NCI-H1436 (cell line): Measurements from ENCODE around the gene CYP3A7.
"Not testable (repeated sequence)": the region's sequence is repeated elsewhere in the genome, so short reads cannot be mapped to it uniquely, and the experiment has no call there.

ENCODE experiments used
- DNase-seq: peaks from one replicate; lab custom pipeline; 2025; lab: John Stamatoyannopoulos, UW

Gene CYP3A7

DNA sequence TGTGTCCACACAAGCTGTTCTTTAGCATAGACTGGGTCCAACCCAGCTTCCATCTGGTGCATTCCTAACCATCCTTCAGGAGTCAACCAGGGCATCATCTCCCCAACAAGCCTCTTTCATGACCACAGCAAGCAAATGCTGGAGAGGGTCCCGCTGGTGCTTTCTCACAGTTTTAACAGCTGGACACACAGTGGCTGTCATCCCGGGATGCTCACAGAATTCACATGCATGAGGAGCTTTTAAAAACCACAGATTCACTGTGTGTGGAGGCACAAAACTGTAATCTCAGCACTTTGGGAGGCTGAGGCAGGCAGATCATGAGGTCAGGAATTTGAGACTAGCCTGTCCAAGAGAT lies 6.4 kb upstream of the CYP3A7 start:
- DNase-seq = no peak

DNA sequence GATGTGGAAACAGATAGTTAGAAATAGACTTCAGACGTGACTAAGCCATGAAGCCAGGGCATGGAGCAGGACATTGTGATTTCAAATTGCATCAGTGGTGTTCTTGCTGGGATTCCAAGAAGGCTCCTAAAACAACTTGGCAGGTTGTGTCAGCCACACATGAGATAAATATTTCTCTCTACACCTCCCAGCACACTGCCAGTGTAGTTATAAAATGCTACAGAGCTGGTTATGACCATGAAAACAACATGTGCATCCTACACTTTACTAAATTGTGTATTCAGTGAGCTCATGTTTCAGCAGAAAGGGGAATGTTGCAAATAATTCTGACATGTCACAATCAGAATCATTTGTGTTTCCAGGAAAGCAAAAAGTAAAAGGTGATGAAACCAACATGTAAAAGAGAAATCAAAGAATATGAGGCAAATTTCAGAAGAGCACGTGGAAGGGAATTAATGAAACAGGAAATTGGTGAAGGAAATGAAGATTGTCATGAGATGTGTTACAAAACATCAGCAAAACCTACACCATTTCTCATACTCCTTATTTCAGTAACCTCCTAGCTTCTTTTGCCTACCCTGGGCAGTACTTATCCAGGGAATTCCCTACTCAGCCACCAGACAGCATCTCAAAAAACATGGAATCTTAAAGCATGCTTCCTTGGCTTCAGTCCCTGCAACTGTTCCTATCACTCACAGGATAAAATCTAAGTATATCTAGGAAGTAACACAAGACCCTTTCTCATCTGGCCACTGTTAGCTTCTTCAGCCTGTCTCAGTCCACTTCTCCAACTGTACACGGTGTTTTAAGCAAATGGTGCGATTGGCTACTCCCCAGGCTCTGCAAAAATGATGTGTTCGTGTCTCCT lies 5.8 kb upstream of the CYP3A7 start:
- no peak for DNase-seq

DNA sequence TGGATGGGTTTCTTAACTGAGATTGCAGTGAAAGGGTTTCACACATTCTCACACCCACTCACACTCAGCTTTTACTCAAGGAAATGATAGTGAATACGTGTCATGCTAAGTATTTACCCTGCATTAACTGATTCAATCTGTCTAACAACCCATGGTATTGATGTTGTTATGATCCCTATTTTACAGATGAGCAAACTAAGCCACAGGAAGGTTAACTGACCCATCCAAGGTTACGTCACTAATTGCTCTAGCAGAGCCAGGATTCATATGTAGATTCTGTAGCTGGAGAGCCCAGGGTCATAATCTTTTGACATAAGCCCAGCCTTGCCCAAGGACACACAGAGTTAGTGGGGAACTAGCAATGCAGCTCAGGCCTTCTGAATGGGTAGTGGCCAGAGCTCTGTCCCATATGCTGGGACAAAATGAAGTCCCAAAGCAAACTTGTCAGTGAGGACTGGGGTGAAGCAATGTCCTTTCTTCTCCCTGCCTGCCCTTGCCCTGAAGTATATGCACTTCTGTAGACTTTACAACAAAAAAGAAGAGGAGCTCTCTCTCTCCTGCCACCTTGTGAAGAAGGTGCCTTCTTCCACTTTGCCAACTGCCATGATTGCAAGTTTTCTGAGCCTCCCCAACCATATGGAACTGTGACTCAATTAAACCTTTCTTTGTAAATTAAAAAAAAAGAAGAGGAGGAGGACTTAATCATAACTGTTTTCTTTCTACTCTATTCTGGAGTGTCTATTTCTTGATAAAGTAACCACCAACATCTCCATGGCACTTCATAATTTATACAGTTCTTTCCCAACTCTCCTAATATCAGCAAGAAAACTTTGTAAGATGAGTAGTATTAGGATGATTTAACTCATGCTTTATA lies 4.9 kb upstream of the CYP3A7 start:
- no peak for DNase-seq

DNA sequence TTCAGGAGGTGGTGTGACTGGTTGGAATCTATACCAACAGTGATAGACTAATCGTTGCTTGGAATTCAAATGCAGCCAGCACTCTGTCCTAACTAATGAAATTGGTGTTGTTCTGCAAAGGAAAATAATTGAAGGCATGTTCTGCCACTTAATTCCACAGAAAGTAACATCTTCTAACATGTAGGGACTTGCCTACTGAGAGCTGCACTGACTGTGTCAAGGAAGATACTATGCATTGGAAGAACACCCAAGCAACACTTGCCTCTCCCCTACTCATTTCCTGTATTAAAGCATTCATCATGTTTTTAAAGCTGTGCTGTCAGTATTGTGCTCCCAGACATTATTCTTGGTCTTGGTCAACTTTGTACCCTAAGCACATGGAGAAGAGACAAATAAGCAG lies 2.7 kb upstream of the CYP3A7 start:
- no peak for DNase-seq

DNA sequence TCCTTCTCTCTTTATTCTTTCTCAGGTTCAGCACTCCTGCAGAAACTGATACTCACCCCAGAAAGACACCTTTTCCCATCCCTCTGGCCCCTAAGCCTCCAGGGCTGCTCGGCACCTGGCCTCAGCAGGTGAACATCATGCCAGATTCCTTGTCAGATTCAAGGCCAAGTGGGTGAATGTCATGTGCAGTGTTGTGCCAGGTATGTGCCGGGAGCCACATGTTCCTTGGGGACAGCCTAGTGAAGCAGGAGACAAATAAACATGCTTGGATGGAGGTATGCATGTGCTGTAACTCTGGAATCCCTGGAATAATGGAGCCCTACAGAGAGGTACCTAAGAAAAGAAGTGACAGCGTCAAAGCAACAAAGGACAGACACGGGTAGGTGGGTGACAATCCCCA lies 1.7 kb upstream of the CYP3A7 start:
- DNase-seq = not testable (repeated sequence)

DNA sequence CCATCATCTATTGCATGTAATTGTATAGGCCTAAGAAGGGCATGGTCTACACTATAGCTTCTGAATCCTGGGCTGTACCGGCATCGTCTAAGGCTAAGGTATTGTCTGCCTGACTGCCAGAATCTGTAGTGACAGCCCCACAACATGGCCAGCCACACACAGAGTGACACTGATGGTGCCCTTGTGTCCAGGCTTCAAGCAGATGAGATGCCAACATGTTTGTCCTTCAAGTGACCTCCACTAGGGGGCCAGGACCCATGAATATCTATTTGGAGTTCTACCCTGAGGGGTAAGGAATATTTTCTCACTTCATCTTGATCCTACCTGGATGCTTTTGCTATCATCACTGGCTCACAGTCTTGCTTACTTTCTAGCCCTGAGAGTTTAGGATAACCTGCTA lies 1.5 kb downstream of the CYP3A7 start:
- no peak for DNase-seq

DNA sequence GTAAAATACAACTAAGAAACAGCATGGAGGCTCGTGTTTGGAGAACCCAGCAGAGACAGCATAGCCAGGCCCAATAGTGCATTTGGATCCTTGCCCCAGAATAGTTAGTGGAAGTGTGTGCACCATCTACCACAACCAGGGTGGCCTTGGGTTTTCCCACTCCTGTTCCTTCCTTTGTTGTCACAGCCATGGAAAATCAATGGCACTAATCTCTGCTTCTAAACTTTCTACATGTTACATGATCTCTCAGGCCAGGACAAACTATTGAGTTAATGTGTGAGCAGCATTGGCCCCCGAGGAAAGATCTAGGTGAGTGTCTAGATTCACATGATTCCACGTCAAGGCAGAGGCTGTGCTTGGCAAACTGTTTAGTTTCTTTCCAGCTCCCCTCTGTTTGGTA lies 2.0 kb downstream of the CYP3A7 start:
- DNase-seq = no peak

DNA sequence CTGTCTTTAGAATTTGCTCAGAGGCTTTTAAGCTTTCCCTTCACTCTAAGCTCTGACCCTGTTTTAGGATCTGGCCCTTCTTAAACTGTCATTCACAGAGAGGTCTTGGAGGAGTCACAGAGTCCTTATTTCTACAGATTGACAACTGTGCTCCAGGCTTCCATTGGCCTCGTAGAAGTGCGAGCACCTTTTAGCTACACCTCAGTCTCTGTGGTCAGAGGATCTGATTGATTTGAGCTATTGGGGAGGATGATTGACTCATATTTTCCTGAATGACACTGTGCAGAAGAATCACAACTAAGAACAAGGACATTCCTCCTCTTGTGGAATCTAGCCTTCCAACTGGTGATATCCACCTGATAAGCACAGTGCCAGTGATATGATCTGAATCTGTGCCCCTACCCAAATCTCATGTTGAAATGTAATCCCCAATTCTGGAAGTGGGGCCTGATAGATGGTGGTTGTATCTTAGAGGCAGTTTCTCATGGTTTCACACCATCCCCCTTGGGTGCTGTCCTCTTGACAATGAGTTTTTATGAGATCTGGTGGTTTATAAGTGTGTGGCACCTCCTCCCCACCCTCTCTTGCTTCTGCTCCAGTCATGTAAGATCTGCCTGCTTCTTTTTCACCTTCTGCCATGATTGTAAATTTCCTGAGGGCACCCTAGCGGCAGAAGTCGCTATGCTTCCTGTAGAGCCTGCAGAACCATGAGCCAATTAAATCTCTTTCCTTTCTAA lies 3.2 kb downstream of the CYP3A7 start:
- no peak for DNase-seq

DNA sequence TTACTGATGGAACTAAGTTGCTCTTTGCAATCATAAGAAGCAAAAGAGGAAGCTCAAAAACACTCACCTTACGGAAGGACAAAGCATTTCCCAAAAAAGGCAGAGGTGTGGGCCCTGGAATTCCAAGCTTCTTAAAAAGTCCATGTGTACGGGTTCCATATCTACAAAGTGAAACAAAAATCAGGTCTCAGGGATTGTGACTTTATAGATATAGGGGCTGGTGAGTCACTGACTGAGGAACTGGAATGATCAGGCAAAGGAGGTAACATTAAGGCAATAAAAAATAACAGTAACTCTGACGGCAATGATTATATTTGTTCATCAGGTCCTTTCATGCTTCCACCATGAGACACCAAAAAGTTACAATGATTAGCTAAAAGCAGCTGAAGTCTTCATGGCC lies 4.0 kb downstream of the CYP3A7 start:
- DNase-seq = no peak

DNA sequence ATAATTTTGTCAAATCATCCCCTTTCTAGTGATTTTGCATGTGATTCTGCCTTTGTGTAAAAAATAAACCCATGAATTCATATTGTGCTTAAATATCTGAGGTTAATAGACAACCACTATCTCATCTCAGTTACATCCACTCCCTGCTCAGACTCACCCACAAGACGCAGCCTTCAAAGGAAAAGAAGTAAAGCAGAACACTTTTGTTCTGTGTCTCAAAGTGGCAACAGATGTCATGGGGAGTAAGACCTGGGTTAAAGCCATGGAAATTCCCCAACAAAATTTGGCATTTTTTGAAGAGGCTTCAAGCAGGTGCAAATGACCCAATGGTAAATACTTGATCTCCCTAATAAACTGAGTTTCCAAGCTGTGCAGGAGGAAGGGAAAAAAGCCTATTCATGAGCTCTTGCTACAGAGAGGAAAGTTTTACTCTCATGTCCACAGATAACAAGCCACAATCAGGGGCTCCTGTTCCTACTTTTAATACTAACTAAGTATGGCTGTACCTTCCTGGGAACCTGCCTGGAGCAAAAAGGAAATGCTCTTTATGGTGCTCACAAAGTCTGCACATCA lies 4.7 kb downstream of the CYP3A7 start:
- DNase-seq = no peak

DNA sequence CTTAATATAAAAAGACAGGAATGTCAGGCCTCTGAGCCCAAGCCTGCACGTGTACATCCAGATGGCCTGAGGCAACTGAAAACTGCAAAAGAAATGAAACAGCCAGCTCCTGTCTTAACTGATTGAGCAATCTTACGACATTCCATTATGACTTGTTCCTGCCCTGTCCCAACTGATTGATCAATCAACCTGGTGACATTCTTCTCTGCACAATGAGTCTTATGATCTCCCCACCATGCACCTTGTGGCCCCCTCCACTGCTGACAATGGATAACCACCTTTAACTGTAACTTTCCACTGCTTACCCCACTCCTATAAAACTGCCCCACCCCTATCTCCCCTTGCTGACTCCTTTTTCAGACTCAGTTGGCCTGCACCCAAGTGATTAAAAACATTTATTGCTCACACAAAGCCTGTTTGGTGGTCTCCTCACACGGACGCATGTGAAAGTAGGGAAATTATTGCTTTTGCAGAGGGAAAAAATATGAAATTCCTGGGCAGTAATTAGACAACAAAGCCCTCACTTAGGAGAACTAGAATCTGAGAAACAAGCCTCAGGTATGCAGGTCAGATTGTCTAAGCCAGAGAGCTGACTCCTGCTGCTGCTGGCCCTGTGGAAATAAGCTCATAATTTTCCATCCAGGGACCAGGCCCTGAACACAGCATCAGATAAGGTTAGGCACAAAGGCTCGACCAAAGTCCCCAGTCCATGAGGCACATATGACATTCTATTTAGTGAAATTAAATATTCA lies 5.3 kb downstream of the CYP3A7 start:
- DNase-seq = no peak

DNA sequence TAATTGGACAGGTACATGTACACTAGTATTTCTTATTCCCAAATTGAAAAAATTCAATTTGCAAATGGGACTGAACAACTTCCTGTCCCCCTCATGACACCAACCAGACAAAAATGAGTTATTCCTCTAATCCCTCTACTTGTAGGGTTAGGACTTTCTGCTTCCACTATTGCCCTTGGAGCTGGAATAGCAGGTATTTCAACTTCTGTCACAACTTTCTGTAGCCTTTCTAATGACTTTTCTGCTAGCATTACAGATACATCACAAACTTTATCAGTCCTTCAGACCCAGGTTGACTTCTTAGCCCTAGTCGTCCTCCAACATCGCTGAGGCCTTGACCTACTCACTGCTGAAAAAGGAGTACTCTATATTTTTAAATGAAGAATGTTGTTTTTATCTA lies 6.4 kb downstream of the CYP3A7 start:
- DNase-seq = no peak

DNA sequence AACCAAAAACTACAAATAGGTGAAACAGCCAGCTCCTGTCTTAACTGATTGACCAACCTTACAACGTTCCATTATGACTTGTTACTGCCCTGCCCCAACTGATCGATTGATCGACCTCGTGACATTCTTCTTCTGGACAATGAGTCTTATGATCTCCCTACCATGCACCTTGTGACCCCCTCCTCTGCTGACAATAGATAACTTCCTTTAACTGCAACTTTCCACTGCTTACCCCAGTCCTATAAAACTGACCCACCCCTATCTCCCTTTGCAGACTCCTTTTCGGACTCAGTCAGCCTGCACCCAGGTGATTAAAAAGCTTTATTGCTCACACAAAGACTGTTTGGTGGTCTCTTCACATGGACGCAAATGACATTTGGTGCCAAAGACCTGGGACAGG lies 11.8 kb downstream of the CYP3A7 start:
- DNase-seq = not testable (repeated sequence)

DNA sequence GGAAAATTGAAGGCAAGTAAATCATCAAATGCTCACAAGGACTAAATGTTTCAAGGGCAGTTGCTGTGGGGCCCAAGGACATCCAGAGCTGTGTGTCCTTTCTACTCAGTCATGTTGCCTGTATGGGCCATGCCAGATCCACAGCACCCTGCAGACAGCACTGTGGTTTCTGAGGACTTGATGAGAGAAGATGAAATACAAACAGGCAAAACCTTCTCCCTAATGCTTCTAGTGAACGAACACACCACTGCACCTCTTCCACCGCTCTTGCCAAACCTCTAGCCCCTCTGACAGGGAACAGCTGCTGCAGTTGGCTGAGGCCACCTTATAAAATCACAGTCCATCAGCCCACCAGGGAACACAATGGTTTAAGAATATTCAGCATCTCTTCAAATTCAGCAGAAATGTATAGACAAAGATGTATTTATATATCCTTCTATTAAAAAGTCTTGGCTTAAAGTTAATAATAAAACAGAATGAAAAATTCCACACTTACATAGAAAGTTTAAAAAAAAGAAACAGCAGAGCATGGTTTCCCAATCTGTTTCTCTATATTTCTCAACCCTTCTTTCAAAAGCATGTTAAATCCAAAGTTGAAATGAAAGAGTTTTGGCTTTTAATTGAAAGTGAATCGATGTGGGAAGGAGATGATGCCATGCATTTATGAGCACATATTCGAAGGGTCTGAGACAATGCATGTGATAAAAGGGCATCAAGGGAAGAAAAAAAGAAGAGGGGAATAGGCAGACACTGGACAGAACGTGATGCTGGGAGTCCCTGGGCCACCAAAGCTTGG lies 14.0 kb downstream of the CYP3A7 start:
- DNase-seq = no peak

DNA sequence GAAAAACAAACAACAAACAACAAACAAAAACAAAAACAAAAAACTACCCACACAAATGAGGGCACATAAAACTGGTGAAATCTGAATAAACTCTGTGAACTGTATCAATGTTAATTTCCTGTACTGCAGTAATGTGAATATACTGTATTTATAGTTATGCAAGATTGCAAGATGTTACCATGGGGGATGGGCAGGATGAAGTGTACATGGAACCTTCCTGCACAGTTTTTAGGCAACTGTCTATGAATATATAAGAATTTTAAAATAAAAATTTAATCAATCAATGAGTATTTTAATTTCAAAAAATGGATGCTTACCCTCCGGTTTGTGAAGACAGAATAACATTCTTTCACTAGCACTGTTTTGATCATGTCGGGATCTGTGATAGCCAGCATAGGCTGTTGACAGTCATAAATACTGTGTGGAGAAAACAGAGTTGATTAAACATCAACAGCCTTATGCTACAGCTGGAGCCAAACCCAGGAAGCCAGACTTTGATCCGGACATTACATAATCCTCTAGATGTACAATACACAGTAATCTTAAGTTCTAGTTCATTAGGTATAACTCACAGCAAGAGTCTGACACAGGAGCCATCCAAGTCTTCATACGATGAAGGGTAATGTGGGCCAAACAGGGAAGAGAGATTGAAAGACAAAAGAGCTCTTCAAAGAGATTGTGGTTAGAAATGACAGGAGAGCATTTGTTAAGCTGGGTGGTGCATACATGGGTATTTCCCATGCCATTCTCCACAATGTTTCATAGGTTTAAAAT lies 14.8 kb downstream of the CYP3A7 start:
- no peak for DNase-seq

DNA sequence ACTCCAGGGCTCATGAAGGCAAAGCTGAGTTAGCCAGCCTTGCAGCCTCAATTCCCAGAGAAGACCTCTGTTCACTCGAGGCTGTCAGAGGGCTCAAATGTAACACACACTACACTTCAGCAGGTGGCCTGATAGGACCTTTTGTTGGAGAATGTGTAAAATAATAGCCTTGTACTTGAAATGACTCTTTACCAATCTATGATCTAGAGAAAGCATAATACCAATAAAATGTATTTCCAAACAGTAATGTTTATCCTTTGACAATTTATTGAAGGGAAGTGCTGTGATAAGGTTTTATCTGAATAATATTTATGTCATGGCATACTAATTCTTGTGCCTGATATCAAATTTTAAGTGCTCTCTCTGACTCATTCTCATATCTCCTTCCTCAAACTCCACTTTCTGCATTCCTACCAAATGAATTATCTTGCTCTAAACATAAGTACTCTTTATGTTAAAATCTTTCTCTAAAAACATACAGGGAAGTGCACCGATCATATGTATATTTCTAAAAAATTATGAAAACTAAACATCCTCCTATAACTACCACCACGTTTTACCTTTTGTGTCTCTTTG lies 20.9 kb downstream of the CYP3A7 start:
- DNase-seq = no peak

DNA sequence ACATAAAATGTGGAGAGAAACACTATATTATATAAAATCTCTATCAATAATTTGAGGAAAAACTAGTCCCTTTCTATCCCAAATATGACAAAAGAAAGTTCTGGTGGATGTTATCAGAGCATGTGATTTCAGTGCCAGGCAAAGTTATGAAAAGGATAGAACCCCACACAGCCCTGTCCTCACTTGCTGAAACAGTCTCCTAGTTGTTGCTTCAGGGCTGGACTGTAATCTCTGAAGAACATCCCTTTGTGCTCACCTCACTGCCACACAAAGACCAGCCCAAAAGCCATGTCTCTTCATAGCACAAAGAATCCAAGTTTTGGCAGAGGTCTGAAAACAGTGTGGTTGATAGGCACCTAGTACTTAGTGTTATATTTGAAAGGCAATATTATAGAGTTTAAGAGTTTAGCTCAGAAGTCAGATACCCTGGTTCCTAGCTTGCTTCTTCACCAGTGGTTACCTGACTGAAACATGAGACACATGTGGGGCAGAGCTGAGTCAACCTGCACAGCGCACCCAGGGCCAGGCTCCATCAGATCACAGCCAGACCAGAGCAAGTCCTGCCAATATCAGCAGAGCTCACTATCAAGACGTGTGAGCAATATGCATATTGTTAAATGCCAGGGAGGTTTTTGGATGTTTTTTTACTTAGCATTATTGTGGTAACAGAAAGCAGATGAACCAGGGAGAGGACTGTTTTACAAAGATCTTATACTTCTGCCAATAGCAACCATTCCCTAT lies 25.0 kb downstream of the CYP3A7 start:
- no peak for DNase-seq

DNA sequence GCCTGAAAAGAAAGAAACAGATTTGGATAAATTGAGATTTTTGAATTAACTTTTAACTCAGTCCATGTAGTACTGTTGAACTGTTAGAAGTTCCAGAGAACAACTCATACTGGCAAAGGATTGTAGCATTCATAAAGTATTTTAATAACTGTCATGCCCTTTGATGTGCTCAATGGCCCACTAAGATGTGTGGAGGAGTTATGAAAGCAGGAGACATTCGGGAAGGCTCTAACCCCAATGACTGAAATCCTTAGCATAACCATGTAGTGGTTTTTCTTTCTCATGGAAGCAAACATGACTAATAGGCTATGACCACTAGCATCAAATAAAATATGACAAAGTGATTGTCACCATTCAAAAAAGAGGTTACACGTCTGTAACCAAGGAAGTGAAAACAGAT lies 25.7 kb downstream of the CYP3A7 start:
- no peak for DNase-seq

DNA sequence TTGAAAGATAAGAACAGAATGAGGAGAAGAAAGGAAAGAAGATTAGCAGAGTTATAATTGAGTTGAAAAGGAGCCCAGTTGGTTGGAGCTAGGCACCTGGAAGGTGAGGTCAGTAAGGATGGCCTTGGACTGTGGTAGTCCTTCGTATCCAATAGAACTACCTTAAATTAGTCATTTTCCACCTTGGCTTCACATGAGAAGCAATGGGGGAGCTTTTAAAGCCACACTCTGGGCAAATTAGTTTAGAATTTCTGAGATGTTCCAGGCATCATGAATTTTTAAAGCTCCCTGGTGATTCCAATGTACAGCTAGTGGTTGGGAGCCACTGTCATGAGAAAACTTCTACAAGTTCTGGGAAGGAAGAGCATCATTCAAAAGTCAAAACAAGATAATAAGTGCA lies 27.9 kb downstream of the CYP3A7 start:
- DNase-seq = no peak
